Ectodermal cell (in vitro differentiated cells): ENCODE measurements around the gene DPYSL3.

ENCODE experiments used
- H3K27ac ChIP-seq: 2 replicates; pipeline ENCODE4 v1.7.0; 2013; ENCODE audit warnings: mild to moderate bottlenecking, low read depth, low read length; ENCODE audit not compliant: insufficient read depth, poor library complexity, severe bottlenecking
- H3K27me3 ChIP-seq: 2 replicates; pipeline ENCODE4 v1.7.0; 2013; ENCODE audit warnings: mild to moderate bottlenecking, low read length; ENCODE audit not compliant: insufficient read depth, control insufficient read depth, poor library complexity, severe bottlenecking
- H3K36me3 ChIP-seq: one replicate; pipeline ENCODE4 v1.7.0; 2013; ENCODE audit warnings: low read length; ENCODE audit not compliant: control insufficient read depth, insufficient read depth
- H3K4me1 ChIP-seq: one replicate; pipeline ENCODE4 v1.7.0; 2013; ENCODE audit warnings: low read length; ENCODE audit not compliant: control insufficient read depth, insufficient read depth
- H3K4me3 ChIP-seq: 2 replicates; pipeline ENCODE4 v1.7.0; 2013; ENCODE audit warnings: low read depth, low read length, control low read depth; ENCODE audit not compliant: insufficient read depth
- H3K9me3 ChIP-seq: 2 replicates; pipeline ENCODE4 v1.7.0; 2013; ENCODE audit warnings: mild to moderate bottlenecking, low read length, moderate library complexity; ENCODE audit not compliant: control insufficient read depth
- WGBS, 2 experiments: methylation state at CpG; one replicate each; pipeline ENCODE4 v1.1.7; 2013; ENCODE audit warnings: missing lambda C conversion rate in 2 of 2; 5-methylcytosine and 5-hydroxymethylcytosine counted together

The DPYSL3 gene

DNA sequence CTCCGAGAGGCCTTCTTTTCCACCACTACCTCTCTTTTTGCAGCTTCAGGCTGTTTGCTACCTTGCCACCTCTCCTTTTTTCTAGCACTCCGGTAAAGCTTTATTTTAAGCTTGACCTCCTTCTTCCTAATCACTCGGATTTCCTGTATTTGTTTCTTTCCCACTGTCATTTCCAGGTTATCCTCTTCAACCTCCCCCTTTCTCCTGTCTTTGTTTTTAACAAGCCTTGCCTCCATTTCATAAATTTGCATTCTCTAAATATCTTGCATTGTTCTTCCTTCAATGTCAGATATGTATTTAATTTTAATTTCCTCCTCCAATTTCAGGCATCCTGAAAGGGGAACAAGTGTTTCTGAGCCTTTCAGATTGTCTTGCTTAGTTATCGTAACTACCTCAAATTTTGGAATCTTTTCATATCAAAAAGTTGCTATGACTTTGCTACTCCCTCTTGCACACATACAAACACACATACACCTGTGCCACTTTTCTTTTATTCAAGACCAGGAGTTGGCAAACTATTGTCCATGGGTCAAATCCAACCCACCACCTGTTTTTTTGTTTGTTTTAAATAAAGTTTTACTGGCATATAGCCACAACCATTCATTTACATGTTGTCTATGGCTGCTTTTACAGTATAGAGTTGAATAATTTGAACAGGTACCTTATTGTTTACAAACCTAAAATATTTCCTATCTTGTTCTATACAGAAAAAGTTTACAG is 22.7 kb downstream of the DPYSL3 start:
- Histone ChIP-seq H3K27me3 (no peaks in the 10 kb centered on the region), H3K4me3 (no peak overlapping the region), H3K36me3 (no peaks in the 10 kb centered on the region), H3K9me3 (no peaks in the 10 kb centered on the region), H3K4me1 (peaks cover 14% of the 10 kb centered on the region), H3K27ac (no peak overlapping the region)
- WGBS, 2 experiments = 65 to 77% methylated on average over 4 of the region's 4 CpGs

DNA sequence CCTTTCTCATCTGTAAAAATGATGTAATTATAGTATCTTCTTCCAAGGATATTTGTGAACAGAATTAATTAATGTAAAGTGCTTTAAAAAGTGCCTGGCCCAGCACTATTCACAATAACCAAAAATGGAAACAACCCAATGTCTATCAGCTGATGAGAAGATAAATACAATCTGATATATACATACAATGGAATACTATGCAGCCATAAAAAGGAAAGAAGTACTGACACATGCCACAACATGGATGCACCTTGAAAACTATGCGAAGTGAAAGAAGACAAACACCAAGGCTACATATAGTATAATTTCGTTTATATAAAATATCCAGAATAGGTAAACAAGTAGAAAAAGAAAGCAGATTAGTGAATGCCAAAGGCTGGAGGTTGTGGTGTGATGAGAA is 24.1 kb downstream of the DPYSL3 start:
- no peaks in the 10 kb centered on the region for H3K27me3 ChIP-seq
- no peak overlapping the region for H3K27ac ChIP-seq
- no peak overlapping the region for H3K4me3 ChIP-seq
- H3K36me3 ChIP-seq = no peaks in the 10 kb centered on the region
- 67 to 100% methylated on average over 1 to 2 of the region's 2 CpGs for WGBS, 2 experiments
- peaks cover 14% of the 10 kb centered on the region for H3K4me1 ChIP-seq
- H3K9me3 ChIP-seq = no peaks in the 10 kb centered on the region

DNA sequence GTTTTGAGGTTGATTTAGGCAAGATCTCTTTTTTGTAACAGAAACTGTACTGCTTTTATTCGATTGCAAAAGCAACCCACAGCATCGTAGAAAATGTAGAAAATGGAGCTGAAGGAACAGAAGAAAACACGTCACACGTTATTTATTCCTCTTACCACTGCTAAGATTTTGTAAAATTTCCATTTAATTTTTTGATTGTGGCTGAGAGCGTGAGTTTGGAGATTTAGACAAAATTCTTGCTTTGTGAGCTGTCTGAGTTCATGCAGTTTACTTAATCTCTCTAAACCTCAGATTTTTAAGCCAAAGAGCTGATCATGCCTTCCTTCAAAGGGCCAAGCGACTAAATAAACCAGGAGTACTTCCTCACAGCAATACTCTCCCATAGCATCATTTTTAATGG is 24.8 kb downstream of the DPYSL3 start:
- Histone ChIP-seq H3K9me3 (no peaks in the 10 kb centered on the region), H3K27me3 (no peaks in the 10 kb centered on the region), H3K36me3 (no peaks in the 10 kb centered on the region), H3K4me1 (peaks cover 14% of the 10 kb centered on the region), H3K4me3 (no peak overlapping the region), H3K27ac (no peak overlapping the region)
- WGBS, 2 experiments = 90 to 94% methylated on average over 6 of the region's 6 CpGs

DNA sequence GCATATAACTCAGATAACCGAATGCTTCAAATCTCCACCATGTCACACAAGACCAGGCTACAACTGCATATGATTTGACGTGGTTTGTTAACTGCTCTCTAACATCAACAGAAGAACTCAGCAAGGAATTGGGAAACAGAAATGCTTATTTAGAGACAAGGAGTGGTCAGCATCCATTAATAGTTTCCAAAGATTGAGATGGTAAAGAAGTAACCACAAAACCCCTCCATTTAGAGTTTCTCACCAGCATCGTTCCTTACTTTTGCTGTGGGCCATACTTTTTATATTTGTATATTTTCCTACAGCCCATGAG is 25.2 kb downstream of the DPYSL3 start:
- H3K27me3 ChIP-seq = no peaks in the 10 kb centered on the region
- H3K27ac ChIP-seq = no peak overlapping the region
- H3K4me1 ChIP-seq = peaks cover 14% of the 10 kb centered on the region
- no peaks in the 10 kb centered on the region for H3K9me3 ChIP-seq
- 86 to 87% methylated on average over 2 to 3 of the region's 3 CpGs for WGBS, 2 experiments
- H3K4me3 ChIP-seq = no peak overlapping the region
- H3K36me3 ChIP-seq = no peaks in the 10 kb centered on the region

DNA sequence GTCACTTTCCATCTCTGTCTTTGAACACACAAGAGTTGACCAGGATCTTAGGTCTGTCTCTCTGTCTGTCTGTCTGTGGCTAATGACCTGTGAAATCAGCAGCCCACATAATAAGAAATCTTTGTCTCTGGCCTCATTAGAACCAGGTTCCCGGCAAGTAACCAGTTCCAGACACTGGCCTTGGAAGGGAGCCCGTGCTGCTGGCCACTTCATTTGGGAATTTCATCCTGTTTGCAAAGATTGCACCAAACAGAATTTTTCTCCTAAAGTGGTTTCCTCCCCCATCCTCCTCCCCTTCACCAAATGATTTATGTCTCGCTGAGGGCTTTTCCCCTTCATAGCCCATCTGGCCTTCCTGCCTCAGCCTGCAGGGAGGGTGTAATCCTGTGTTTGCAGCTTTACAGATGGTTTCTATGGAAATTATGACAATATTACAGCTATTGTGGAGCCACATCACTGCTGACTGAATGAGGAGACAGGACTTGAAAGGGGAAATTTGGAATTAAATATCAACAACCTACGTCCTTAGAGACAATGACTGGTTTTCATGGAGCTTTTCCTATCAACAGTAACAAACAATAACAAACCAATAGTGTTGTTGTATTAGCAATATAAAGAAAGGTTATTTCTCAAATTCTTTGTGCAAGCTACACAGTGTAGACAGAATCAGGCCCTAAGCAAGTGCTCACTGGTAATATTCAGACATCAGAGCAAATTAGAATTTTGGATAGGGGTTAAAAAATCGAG is 25.7 kb downstream of the DPYSL3 start:
- peaks cover 14% of the 10 kb centered on the region for H3K4me1 ChIP-seq
- H3K36me3 ChIP-seq = no peaks in the 10 kb centered on the region
- H3K27ac ChIP-seq = no peak overlapping the region
- 83 to 86% methylated on average over 4 to 5 of the region's 5 CpGs for WGBS, 2 experiments
- no peaks in the 10 kb centered on the region for H3K9me3 ChIP-seq
- H3K4me3 ChIP-seq = no peak overlapping the region
- no peaks in the 10 kb centered on the region for H3K27me3 ChIP-seq

DNA sequence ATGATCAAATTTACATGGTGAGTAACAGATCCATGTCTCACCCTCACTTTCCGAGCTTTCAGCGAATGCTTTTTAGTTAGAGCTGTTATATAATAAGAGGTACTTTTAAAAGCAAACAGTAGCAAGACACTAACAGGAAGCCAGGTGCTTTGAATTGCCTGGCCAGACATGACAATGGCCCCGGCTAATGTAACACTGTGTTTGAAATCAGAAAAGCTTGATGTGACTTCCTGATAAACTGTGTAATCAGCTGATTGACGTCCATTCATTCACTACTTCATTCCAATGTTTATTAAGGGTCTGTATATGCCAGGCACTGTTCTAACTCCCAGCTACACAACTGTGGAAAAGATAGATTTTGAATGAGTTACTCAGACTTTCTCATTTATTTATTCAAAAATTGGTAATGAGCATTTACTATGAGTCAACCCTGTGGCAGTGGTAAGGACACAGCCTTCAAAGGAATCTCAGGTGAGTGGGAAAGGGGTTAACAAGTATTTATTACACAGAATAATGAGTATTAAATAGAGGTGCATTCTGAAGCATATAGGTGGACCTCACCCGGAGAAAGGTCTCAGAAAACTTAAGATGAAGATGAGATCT is 26.6 kb downstream of the DPYSL3 start:
- WGBS, 2 experiments = 88 to 100% methylated on average over 2 to 5 of the region's 5 CpGs
- Histone ChIP-seq H3K27me3 (no peaks in the 10 kb centered on the region), H3K9me3 (no peaks in the 10 kb centered on the region), H3K36me3 (no peaks in the 10 kb centered on the region), H3K27ac (no peak overlapping the region), H3K4me3 (no peak overlapping the region), H3K4me1 (peaks cover 14% of the 10 kb centered on the region)

DNA sequence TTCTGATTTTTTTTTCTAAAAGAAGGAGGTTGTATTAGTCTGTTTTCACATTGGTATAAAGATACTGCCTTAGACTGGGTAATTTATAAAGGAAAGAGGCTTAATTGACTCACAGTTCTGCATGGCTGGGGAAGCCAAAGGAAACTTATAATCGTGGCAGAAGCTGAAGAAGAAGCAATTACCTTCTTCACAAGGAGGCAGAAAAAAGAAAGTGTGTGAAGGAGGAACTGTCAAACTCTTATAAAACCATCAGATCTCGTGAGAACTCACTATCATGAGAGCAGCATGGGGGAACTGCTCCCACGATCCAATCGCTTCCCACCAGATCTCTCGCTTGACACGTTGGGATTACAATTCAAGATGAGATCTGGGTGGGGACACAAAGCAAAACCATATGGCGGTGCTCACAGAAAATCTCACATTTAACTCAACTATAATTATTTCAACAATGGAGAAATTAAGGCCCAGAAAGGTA is 27.1 kb downstream of the DPYSL3 start:
- Histone ChIP-seq H3K4me1 (peaks cover 14% of the 10 kb centered on the region), H3K27ac (no peak overlapping the region), H3K27me3 (no peaks in the 10 kb centered on the region), H3K4me3 (no peak overlapping the region), H3K36me3 (no peaks in the 10 kb centered on the region), H3K9me3 (no peaks in the 10 kb centered on the region)
- WGBS, 2 experiments = 83 to 87% methylated on average over 7 of the region's 7 CpGs

DNA sequence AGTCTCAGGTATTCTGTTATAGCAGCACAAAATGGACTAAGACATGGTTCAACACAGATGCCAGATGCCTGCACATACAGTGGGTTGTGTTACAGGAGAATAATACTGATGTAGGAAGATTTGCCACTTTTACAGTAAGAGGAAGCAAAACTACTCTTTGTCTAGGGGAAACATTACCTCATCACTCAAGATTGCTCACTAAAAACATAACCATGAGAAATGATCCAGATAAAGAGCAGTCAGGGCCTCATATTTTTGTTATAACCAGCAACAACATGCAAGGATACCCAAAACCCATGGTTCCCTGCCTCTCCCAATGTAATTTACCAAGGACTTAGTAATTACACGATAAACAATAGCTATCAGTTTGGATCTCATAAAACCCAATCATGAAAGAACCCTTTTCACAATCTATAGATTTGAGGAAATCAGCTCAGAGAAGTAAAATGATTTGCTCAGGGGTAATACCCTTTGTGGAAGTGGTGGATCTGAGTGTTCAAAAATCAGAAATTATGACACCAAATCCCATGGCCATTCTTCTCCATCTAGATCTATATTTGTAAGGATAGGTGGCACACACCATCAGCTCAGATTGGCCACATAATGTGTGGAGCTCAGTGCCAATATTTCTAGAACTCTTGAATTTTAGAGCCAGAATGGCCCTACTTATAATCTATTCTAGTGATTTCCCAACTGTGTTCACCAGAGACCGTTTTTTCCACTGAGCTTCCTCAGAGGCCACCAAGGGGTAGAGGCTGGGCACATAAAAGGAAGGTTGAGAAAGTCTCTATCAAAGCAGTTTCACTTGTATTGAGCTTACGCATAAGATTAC is 27.8 kb downstream of the DPYSL3 start:
- Histone ChIP-seq H3K4me1 (peaks cover 14% of the 10 kb centered on the region), H3K4me3 (no peak overlapping the region), H3K9me3 (no peaks in the 10 kb centered on the region), H3K27ac (no peak overlapping the region), H3K27me3 (no peaks in the 10 kb centered on the region), H3K36me3 (no peaks in the 10 kb centered on the region)
- WGBS, 2 experiments = 92 to 94% methylated on average over 3 of the region's 3 CpGs

DNA sequence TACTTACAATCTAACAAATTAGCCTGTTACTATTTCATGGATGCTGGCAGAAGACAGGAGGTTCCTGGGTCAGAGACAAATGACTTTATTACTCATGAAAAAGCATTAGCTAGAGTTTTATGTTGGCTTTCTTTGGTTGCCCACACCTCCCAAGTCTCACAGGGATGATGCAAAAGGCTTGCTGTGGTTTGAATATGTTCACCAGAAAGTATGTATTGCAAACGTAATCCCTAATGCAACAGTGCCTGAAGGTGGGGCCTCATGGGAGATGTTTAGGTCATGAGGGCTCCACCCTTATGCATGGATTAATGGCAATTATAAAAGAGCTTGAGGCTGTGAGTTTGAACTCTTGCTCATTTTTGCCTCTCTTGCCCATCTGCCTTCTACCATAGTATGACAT is 28.5 kb downstream of the DPYSL3 start:
- Histone ChIP-seq H3K27me3 (no peaks in the 10 kb centered on the region), H3K4me3 (no peak overlapping the region), H3K4me1 (peaks cover 14% of the 10 kb centered on the region), H3K9me3 (no peaks in the 10 kb centered on the region), H3K36me3 (no peaks in the 10 kb centered on the region), H3K27ac (no peak overlapping the region)
- 96 to 100% methylated on average over 1 of the region's 1 CpG for WGBS, 2 experiments

DNA sequence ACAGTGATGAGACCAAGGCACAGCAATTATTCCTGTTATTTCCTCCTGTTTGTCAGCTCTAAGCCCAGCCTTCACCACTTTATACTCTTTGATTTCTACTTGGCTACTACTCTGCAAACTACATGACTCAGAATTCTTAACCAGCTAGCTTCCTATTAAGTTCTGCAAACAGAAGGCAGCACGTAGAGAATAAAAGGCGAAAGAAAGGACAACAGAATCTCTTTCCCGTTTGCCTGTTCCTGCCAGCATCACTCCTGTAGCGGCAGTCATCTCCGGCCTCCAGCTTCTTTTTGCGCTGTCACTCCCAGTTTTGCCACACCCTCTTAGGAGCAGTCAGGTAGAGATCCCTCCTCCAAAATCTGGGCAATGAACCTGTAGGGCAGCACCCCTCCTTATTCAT is 29.9 kb downstream of the DPYSL3 start:
- Histone ChIP-seq H3K9me3 (no peaks in the 10 kb centered on the region), H3K4me1 (peaks cover 12% of the 10 kb centered on the region), H3K27ac (no peak overlapping the region), H3K36me3 (no peaks in the 10 kb centered on the region), H3K27me3 (no peaks in the 10 kb centered on the region), H3K4me3 (no peak overlapping the region)
- 71 to 78% methylated on average over 6 of the region's 6 CpGs for WGBS, 2 experiments
